K562 (cell line): Measurements from ENCODE around the gene GAPDH. TPM values are rescaled to one million over a fixed set of nuclear protein-coding genes. Genes with fewer than 3 reads are reported as not detected.
A peak's percentile ranks its signal among the peaks of the same experiment; 100 is the strongest.

Source experiments
- ATF7 ChIP-seq: fragments of 450-650 bp; IDR thresholded peaks from 2 replicates; pipeline ENCODE4 v1.7.1; 2014; ENCODE audit warnings: mild to moderate bottlenecking, moderate library complexity
- ETV5 ChIP-seq: sonication (generic); formaldehyde crosslinking; IDR thresholded peaks from 2 replicates; pipeline ENCODE4 v1.4.0; 2020; ENCODE audit warnings: low read depth, mild to moderate bottlenecking, missing genetic modification reagents
- JUNB ChIP-seq: fragments of 450-650 bp; formaldehyde crosslinking; conservative IDR thresholded peaks from 2 replicates; pipeline ENCODE4 v1.4.0; 2020; ENCODE audit warnings: mild to moderate bottlenecking
- NUFIP1 ChIP-seq: fragments of 450-650 bp; IDR thresholded peaks from 2 replicates; pipeline ENCODE4 v1.6.1; 2018; ENCODE audit not compliant: partially characterized antibody
- PHB2 ChIP-seq: fragments of 450-650 bp; IDR thresholded peaks from 2 replicates; pipeline ENCODE4 v1.6.1; 2017; ENCODE audit warnings: low read depth
- PHF20 ChIP-seq: fragments of 450-650 bp; IDR thresholded peaks from 2 replicates; pipeline ENCODE4 v1.6.1; 2018; ENCODE audit not compliant: partially characterized antibody
- PPARD ChIP-seq: fragments of 250-450 bp; sonication (Bioruptor Pico); IDR thresholded peaks from 2 replicates; pipeline ENCODE4 v1.8.0; 2022; ENCODE audit warnings: inconsistent platforms, mild to moderate bottlenecking, moderate library complexity
- RCOR1 ChIP-seq, 2 experiments: IDR thresholded peaks; 2 replicates each; pipeline ENCODE4 v1.6.1; 2012; ENCODE audit warnings: low read depth in 2 of 2, low read length in 2 of 2, borderline replicate concordance in 1 of 2, improper control_type of control experiment in 1 of 2
- TEAD2 ChIP-seq: fragments of 450-650 bp; IDR thresholded peaks from 2 replicates; pipeline ENCODE4 v1.6.1; 2016; ENCODE audit warnings: missing genetic modification characterization, control low read depth, missing compliant biosample characterization
- XRCC3 ChIP-seq: fragments of 450-650 bp; IDR thresholded peaks from 2 replicates; pipeline ENCODE4 v1.6.1; 2017; ENCODE audit warnings: mild to moderate bottlenecking, moderate library complexity
- ZNF165 ChIP-seq: fragments of 250-450 bp; sonication (Bioruptor Pico); IDR thresholded peaks from 2 replicates; pipeline ENCODE4 v1.4.0; 2020; ENCODE audit warnings: borderline replicate concordance
- polyA plus RNA-seq, 8 experiments: library from polyadenylated mRNA; depleted of rRNA in 4 of 8; stranded (reverse) in 5 of 8; unstranded in 3 of 8; fragments of >200 nt; fragmentation: Nextera tagmentation in 2 of 8; fragmentation: Illumina TruSeq in 1 of 8; extraction: Ambion mirVana in 2 of 8; extraction: Trizol in 1 of 8; gene quantifications; 2 replicates each; pipeline versions ENCODE4 v1.2.1 to v1.2.3, GENCODE V29; 2011 to 2014; ENCODE audit warnings: inconsistent platforms in 1 of 8, missing spikeins in 1 of 8
- total RNA-seq, 7 experiments: library from RNA; depleted of rRNA in 6 of 7; stranded (reverse); fragments of >200 nt in 6 of 7; fragmentation: Illumina TruSeq in 2 of 7; extraction: Trizol in 2 of 7; gene quantifications; 2 replicates each; pipeline versions ENCODE4 v1.2.1 to v1.2.3, GENCODE V29; 2011 to 2021; ENCODE audit warnings: low replicate concordance in 1 of 7
- TF ChIP-seq, protein P1 (sequence below), 2 experiments: fragments of 450-650 bp in 1 of 2; sonication (generic) in 1 of 2; formaldehyde crosslinking in 1 of 2; IDR thresholded peaks; 2 replicates each; pipeline versions ENCODE4 v1.7.1 to v1.9.0; 2016 to 2022; ENCODE audit warnings: inconsistent platforms in 1 of 2, mild to moderate bottlenecking in 1 of 2, missing genetic modification reagents in 1 of 2
- TF ChIP-seq, protein P2 (sequence below), 2 experiments: fragments of 200-800 bp in 1 of 2; sonication (Bioruptor generic) in 1 of 2; sonication (generic) in 1 of 2; formaldehyde crosslinking in 1 of 2; IDR thresholded peaks in 1 of 2; conservative IDR thresholded peaks in 1 of 2; 2 replicates each; pipeline versions ENCODE4 v1.5.0 to v1.6.1; 2016 to 2020; ENCODE audit warnings: missing compliant biosample characterization in 1 of 2, missing genetic modification characterization in 1 of 2, missing genetic modification reagents in 1 of 2
- TF ChIP-seq, protein P3 (sequence below): fragments of 450-650 bp; formaldehyde crosslinking; IDR thresholded peaks from 2 replicates; pipeline ENCODE4 v1.4.0; 2020; ENCODE audit warnings: mild to moderate bottlenecking, moderate library complexity

Gene GAPDH
- total and polyA plus RNA-seq, 9 of the 15 experiments (the other 6 are each of a cell fraction or from before 2014, with no cell fraction given) = 2,206 to 6,793 (median 4,217) TPM

DNA sequence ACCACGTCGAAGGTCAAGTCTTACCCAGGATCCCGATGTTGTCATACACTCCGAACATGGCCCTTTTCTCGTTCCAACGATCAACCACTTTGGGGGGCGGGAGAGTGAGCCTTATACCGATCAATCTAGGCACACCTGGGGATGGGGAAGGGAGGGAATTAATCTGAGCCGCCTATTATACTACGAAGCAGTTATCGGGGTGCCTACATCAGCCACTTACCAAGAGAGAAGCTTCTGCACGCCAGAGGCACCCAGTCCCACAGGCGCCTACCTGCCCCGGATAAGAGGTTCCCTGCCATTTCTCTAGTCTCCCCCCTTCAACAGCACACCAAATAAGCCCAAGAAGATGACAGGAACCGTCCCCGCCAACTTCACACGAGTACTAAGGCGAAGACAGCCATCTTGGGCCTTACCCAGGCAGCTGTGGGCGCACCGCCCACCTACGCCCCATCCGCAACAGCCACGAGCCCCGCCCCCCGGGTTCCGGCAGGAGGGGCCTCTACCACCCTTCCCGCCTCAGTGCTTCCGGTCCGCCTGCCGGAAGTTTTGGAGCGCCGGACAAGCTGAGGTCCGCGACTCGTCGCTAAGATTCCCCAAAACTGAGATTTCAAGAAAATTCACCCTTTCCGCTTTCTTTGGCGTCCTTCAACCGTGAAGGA, 41.4 kb upstream of the GAPDH start, which contains the start of gene MRPL51 (continued):
- TF ChIP-seq, protein P1, sequence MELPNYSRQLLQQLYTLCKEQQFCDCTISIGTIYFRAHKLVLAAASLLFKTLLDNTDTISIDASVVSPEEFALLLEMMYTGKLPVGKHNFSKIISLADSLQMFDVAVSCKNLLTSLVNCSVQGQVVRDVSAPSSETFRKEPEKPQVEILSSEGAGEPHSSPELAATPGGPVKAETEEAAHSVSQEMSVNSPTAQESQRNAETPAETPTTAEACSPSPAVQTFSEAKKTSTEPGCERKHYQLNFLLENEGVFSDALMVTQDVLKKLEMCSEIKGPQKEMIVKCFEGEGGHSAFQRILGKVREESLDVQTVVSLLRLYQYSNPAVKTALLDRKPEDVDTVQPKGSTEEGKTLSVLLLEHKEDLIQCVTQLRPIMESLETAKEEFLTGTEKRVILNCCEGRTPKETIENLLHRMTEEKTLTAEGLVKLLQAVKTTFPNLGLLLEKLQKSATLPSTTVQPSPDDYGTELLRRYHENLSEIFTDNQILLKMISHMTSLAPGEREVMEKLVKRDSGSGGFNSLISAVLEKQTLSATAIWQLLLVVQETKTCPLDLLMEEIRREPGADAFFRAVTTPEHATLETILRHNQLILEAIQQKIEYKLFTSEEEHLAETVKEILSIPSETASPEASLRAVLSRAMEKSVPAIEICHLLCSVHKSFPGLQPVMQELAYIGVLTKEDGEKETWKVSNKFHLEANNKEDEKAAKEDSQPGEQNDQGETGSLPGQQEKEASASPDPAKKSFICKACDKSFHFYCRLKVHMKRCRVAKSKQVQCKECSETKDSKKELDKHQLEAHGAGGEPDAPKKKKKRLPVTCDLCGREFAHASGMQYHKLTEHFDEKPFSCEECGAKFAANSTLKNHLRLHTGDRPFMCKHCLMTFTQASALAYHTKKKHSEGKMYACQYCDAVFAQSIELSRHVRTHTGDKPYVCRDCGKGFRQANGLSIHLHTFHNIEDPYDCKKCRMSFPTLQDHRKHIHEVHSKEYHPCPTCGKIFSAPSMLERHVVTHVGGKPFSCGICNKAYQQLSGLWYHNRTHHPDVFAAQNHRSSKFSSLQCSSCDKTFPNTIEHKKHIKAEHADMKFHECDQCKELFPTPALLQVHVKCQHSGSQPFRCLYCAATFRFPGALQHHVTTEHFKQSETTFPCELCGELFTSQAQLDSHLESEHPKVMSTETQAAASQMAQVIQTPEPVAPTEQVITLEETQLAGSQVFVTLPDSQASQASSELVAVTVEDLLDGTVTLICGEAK (IDR thresholded peaks at IDR 0.05) = peak; percentile 98
- TF ChIP-seq, protein P1 (CRISPR knock-in tag; IDR thresholded peaks at IDR 0.05) = no peak
- TF ChIP-seq, protein P2, sequence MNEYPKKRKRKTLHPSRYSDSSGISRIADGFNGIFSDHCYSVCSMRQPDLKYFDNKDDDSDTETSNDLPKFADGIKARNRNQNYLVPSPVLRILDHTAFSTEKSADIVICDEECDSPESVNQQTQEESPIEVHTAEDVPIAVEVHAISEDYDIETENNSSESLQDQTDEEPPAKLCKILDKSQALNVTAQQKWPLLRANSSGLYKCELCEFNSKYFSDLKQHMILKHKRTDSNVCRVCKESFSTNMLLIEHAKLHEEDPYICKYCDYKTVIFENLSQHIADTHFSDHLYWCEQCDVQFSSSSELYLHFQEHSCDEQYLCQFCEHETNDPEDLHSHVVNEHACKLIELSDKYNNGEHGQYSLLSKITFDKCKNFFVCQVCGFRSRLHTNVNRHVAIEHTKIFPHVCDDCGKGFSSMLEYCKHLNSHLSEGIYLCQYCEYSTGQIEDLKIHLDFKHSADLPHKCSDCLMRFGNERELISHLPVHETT (CRISPR knock-in tag; conservative IDR thresholded peaks at IDR 0.05 in 1 of 2, IDR thresholded peaks at IDR 0.05 in 1 of 2) = peak in 1 of 2 experiments; percentile 36; a peak in 1 of 4 replicates
- TF ChIP-seq NUFIP1 = no peak
- TF ChIP-seq PHB2 = no peak
- no peak for TF ChIP-seq PPARD (CRISPR knock-in tag)
- peak; percentile 85 for TF ChIP-seq PHF20
- TF ChIP-seq ETV5 = peak; percentile 79
- TF ChIP-seq RCOR1 (IDR thresholded peaks at IDR 0.05; ENCODE audit: borderline replicate concordance in 1 of 2, low read depth in 2 of 2, low read length in 2 of 2) = peak; percentile 43 to 75; a peak in 3 of 4 replicates
- no peak for TF ChIP-seq TEAD2 (tag)
- peak; percentile 40; the same call in 1 of the 2 replicates for TF ChIP-seq ATF7
- TF ChIP-seq, protein P3, sequence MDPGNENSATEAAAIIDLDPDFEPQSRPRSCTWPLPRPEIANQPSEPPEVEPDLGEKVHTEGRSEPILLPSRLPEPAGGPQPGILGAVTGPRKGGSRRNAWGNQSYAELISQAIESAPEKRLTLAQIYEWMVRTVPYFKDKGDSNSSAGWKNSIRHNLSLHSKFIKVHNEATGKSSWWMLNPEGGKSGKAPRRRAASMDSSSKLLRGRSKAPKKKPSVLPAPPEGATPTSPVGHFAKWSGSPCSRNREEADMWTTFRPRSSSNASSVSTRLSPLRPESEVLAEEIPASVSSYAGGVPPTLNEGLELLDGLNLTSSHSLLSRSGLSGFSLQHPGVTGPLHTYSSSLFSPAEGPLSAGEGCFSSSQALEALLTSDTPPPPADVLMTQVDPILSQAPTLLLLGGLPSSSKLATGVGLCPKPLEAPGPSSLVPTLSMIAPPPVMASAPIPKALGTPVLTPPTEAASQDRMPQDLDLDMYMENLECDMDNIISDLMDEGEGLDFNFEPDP (CRISPR knock-in tag) = no peak
- TF ChIP-seq JUNB (CRISPR knock-in tag) = no peak
- no peak for TF ChIP-seq ZNF165 (CRISPR knock-in tag)
- no peak for TF ChIP-seq XRCC3
